Neural progenitor cell (in vitro differentiated cells): ENCODE results near the gene CXCL6. TPM values are rescaled to one million over a fixed set of nuclear protein-coding genes. Genes with fewer than 3 reads are reported as not detected.

ENCODE experiments used
- DNase-seq: peaks from one replicate; pipeline ENCODE4 v3.0.0-alpha.2; 2016; ENCODE audit warnings: low spot score
- H2AFZ ChIP-seq: fragments of 200-600 bp; sonication (generic); replicated peaks from 2 replicates; pipeline ENCODE4 v1.6.1; 2016; ENCODE audit warnings: antibody characterized with exemption
- H3F3A ChIP-seq: fragments of 200-600 bp; sonication (generic); 2 replicates; pipeline ENCODE4 v1.6.1; 2016; ENCODE audit warnings: antibody characterized with exemption, low read depth
- H3K27ac ChIP-seq: fragments of 200-600 bp; sonication (generic); 2 replicates; pipeline ENCODE4 v1.5.1; 2016; ENCODE audit warnings: mild to moderate bottlenecking
- H3K27me3 ChIP-seq: fragments of 200-600 bp; sonication (generic); 2 replicates; pipeline ENCODE4 v1.6.1; 2016; ENCODE audit warnings: mild to moderate bottlenecking, moderate library complexity
- H3K36me3 ChIP-seq: fragments of 200-600 bp; sonication (generic); 2 replicates; pipeline ENCODE4 v1.5.1; 2016
- H3K4me1 ChIP-seq: fragments of 200-600 bp; sonication (generic); 2 replicates; pipeline ENCODE4 v1.6.1; 2016; ENCODE audit warnings: mixed run types
- H3K4me2 ChIP-seq: fragments of 200-600 bp; sonication (generic); 2 replicates; pipeline ENCODE4 v1.6.1; 2016
- H3K4me3 ChIP-seq: fragments of 200-600 bp; sonication (generic); 2 replicates; pipeline ENCODE4 v1.5.1; 2016
- H3K79me2 ChIP-seq: fragments of 200-600 bp; sonication (generic); 2 replicates; pipeline ENCODE4 v1.6.1; 2016; ENCODE audit warnings: low read depth
- H3K9ac ChIP-seq: fragments of 200-600 bp; sonication (generic); 2 replicates; pipeline ENCODE4 v1.6.1; 2016
- H3K9me3 ChIP-seq: fragments of 200-600 bp; sonication (generic); 2 replicates; pipeline ENCODE4 v1.5.1; 2016; ENCODE audit warnings: low read depth
- H4K20me1 ChIP-seq: fragments of 200-600 bp; sonication (generic); 2 replicates; pipeline ENCODE4 v1.6.1; 2016; ENCODE audit warnings: low read depth
- H3K27ac Mint-ChIP-seq: 3 replicates; pipeline ENCODE4 v1.8.0; 2021; ENCODE audit warnings: mixed read lengths
- H3K27me3 Mint-ChIP-seq: 2 replicates; pipeline ENCODE4 v1.8.0; 2022; ENCODE audit warnings: low read depth, mild to moderate bottlenecking, inconsistent platforms, moderate library complexity, mixed read lengths; ENCODE audit not compliant: insufficient read depth
- H3K36me3 Mint-ChIP-seq: 3 replicates; pipeline ENCODE4 v1.8.0; 2021; ENCODE audit warnings: mixed read lengths
- H3K4me1 Mint-ChIP-seq: 3 replicates; pipeline ENCODE4 v1.8.0; 2021; ENCODE audit warnings: mixed read lengths
- H3K4me3 Mint-ChIP-seq: 3 replicates; pipeline ENCODE4 v1.8.0; 2021; ENCODE audit warnings: mild to moderate bottlenecking, moderate library complexity, mixed read lengths
- H3K9me3 Mint-ChIP-seq: 3 replicates; pipeline ENCODE4 v1.8.0; 2020; ENCODE audit warnings: mixed read lengths
- EZH2 ChIP-seq: fragments of 200-600 bp; sonication (generic); IDR thresholded peaks from 2 replicates; pipeline ENCODE4 v1.6.1; 2017; ENCODE audit warnings: antibody characterized with exemption, mild to moderate bottlenecking, moderate library complexity
- EZH2phosphoT487 ChIP-seq: fragments of 200-600 bp; sonication (generic); IDR thresholded peaks from 2 replicates; pipeline ENCODE4 v1.6.1; 2017; ENCODE audit warnings: antibody characterized with exemption
- total RNA-seq: library from RNA; depleted of rRNA; stranded (reverse); fragments of >200 nt; gene quantifications from 2 replicates; pipeline ENCODE4 v1.2.3, GENCODE V29; 2015; ENCODE audit warnings: low replicate concordance
- TF ChIP-seq, protein P1 (sequence below): fragments of 200-600 bp; sonication (generic); IDR thresholded peaks from 2 replicates; pipeline ENCODE4 v1.5.1; 2017; ENCODE audit warnings: antibody characterized with exemption, mild to moderate bottlenecking

Gene CXCL6
- total RNA-seq, 1 donor from 2014 or later: 0.71 TPM

DNA sequence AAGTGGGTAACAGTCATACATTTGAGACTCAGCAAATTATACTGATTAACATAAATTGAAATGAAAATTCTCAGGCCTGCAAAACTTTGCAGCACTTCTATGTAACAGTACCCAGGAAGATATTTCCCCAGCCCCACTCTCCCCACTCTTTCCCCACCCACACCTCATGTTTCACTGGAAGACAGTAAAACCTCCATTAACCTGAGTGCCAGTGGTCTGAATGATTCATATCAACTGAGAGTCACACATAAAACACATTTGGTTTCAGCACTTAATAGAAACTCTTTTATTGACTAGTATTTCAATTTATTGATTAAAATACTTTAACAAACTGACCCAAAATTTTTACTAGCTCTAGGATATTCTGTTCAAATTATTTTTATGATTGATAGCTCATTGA, 6.9 kb downstream of the CXCL6 start:
- H3K79me2 ChIP-seq: no peaks in the 10 kb centered on the region
- H3K9me3 ChIP-seq: no peaks in the 10 kb centered on the region
- Mint-ChIP-seq H3K9me3 (no peaks in the 10 kb centered on the region), H3K36me3 (no peaks in the 10 kb centered on the region), H3K27me3 (peaks cover 3% of the 10 kb centered on the region), H3K27ac (no peak overlapping the region), H3K4me3 (no peak overlapping the region), H3K4me1 (peaks cover 4% of the 10 kb centered on the region)
- DNase-seq: no peak
- H3K36me3 ChIP-seq: no peaks in the 10 kb centered on the region
- H4K20me1 ChIP-seq: no peaks in the 10 kb centered on the region
- no peaks in the 10 kb centered on the region for H3K4me1 ChIP-seq
- H3K4me2 ChIP-seq: no peak overlapping the region
- TF ChIP-seq EZH2phosphoT487 (no peak), EZH2 (no peak)
- TF ChIP-seq, protein P1, sequence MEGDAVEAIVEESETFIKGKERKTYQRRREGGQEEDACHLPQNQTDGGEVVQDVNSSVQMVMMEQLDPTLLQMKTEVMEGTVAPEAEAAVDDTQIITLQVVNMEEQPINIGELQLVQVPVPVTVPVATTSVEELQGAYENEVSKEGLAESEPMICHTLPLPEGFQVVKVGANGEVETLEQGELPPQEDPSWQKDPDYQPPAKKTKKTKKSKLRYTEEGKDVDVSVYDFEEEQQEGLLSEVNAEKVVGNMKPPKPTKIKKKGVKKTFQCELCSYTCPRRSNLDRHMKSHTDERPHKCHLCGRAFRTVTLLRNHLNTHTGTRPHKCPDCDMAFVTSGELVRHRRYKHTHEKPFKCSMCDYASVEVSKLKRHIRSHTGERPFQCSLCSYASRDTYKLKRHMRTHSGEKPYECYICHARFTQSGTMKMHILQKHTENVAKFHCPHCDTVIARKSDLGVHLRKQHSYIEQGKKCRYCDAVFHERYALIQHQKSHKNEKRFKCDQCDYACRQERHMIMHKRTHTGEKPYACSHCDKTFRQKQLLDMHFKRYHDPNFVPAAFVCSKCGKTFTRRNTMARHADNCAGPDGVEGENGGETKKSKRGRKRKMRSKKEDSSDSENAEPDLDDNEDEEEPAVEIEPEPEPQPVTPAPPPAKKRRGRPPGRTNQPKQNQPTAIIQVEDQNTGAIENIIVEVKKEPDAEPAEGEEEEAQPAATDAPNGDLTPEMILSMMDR: no peak
- no peak overlapping the region for H2AFZ ChIP-seq
- peaks cover 12% of the 10 kb centered on the region for H3K27me3 ChIP-seq
- H3F3A ChIP-seq: no peaks in the 10 kb centered on the region
- H3K27ac ChIP-seq: no peak overlapping the region
- no peak overlapping the region for H3K9ac ChIP-seq
- H3K4me3 ChIP-seq: no peak overlapping the region

DNA sequence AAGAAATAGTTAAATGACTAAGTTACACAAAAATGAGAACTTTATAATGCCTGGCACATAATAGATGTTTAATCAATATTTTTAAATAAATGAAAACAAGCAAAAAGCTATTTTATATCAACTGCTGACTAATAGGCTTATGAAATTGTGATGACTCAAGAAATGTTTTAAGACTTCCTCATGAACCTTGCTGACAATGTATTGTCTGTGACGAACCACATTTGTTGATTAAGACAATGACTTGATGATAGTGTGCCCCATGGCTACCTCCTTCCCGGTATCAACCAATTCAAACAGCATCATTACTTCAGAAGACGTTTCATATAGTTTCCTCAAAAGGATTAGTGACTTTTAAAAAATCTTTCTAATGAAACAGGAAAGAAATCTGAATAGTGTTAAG, 7.9 kb downstream of the CXCL6 start:
- peaks cover 3% of the 10 kb centered on the region for H3K27me3 Mint-ChIP-seq

DNA sequence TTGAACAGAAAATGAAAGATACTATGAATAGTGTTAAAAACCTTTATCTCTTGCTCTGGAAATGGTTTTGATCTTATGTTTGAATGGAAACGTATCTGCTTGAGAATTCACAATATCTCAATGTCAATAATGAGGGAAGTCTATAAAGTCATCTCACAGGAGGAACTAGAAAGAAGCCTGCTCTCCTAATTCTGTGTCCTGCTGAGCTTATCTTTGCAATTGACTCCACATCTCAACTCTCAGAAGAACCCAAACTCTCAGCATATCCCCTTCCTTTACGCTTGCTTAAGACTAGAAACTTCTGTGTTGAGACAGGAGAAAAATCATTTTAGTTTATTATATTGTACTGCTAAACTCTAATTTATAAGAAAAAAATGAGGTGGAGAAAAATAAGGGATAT, 8.3 kb downstream of the CXCL6 start:
- no peaks in the 10 kb centered on the region for H3K9me3 Mint-ChIP-seq
- H3K27me3 Mint-ChIP-seq: peaks cover 3% of the 10 kb centered on the region
- H3F3A ChIP-seq: no peaks in the 10 kb centered on the region

More for the DNA sequence above, 7.9 kb downstream of the CXCL6 start:
- H3K9me3 ChIP-seq: no peaks in the 10 kb centered on the region
- no peak overlapping the region for H3K4me2 ChIP-seq
- DNase-seq: no peak
- no peak overlapping the region for H2AFZ ChIP-seq
- H4K20me1 ChIP-seq: no peaks in the 10 kb centered on the region
- no peak overlapping the region for H3K9ac ChIP-seq
- H3K9me3 Mint-ChIP-seq: no peaks in the 10 kb centered on the region
- no peaks in the 10 kb centered on the region for H3F3A ChIP-seq
- H3K27me3 ChIP-seq: peaks cover 2% of the 10 kb centered on the region
- H3K36me3 Mint-ChIP-seq: no peaks in the 10 kb centered on the region
- no peak overlapping the region for H3K27ac Mint-ChIP-seq
- H3K4me3 ChIP-seq: no peak overlapping the region
- no peaks in the 10 kb centered on the region for H3K79me2 ChIP-seq
- no peaks in the 10 kb centered on the region for H3K4me1 ChIP-seq
- H3K36me3 ChIP-seq: no peaks in the 10 kb centered on the region
- no peak overlapping the region for H3K27ac ChIP-seq
- H3K4me3 Mint-ChIP-seq: no peak overlapping the region
- H3K4me1 Mint-ChIP-seq: peaks cover 4% of the 10 kb centered on the region
- TF ChIP-seq EZH2 (no peak), EZH2phosphoT487 (no peak)
- TF ChIP-seq, protein P1: no peak

More for the DNA sequence above, 8.3 kb downstream of the CXCL6 start:
- TF ChIP-seq, protein P1: no peak
- TF ChIP-seq EZH2phosphoT487 (no peak), EZH2 (no peak)
- no peak overlapping the region for H3K4me3 Mint-ChIP-seq
- Histone ChIP-seq H3K27me3 (no peaks in the 10 kb centered on the region), H3K9me3 (no peaks in the 10 kb centered on the region), H4K20me1 (no peaks in the 10 kb centered on the region), H3K27ac (no peak overlapping the region), H3K4me2 (no peak overlapping the region), H3K36me3 (no peaks in the 10 kb centered on the region), H3K4me1 (no peaks in the 10 kb centered on the region), H3K9ac (no peak overlapping the region), H3K4me3 (no peak overlapping the region), H3K79me2 (no peaks in the 10 kb centered on the region), H2AFZ (no peak overlapping the region)
- no peaks in the 10 kb centered on the region for H3K36me3 Mint-ChIP-seq
- DNase-seq: no peak
- H3K27ac Mint-ChIP-seq: no peak overlapping the region
- peaks cover 4% of the 10 kb centered on the region for H3K4me1 Mint-ChIP-seq
